HEK293T (cell line): ENCODE results near the gene ABL2.

ENCODE experiments used
- ARNT ChIP-seq: fragments of 450-650 bp; IDR thresholded peaks from 2 replicates; pipeline ENCODE4 v1.6.1; 2017; ENCODE audit warnings: mild to moderate bottlenecking
- CTBP1 ChIP-seq: fragments of 450-650 bp; IDR thresholded peaks from 2 replicates; pipeline ENCODE4 v1.6.1; 2016; ENCODE audit warnings: borderline replicate concordance
- HDGF ChIP-seq: fragments of 450-650 bp; IDR thresholded peaks from 2 replicates; pipeline ENCODE4 v1.6.1; 2017; ENCODE audit warnings: antibody characterized with exemption, borderline replicate concordance
- SP1 ChIP-seq: fragments of 450-650 bp; IDR thresholded peaks from 2 replicates; pipeline ENCODE4 v1.6.1; 2017

DNA sequence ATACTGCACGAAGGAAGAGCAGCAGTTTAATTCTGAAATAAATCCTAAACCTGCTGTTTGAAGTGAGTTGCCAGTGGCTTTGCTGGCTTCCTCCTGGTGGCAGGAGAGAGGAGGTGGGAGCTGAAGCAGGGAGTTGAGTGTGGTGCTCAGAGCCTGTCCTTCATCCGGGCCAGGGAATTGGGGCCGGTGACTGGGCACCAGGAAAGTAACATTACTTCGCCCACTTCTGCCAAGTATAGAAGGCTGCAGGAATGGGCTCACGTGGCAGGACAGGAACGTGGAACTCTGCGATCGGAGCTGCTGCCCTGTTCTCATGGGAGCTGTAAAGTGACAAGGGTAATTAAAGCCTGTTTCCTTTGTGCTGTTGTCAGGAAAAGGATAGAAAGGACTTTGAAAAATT is 139.0 kb downstream of the ABL2 start:
- no peak for TF ChIP-seq ARNT
- no peak for TF ChIP-seq HDGF
- no peak for TF ChIP-seq CTBP1
- TF ChIP-seq SP1 = no peak
